ENCODE measurements around the gene DNAH17. TPM values are rescaled to one million over a fixed set of nuclear protein-coding genes. Genes with fewer than 3 reads are reported as not detected.

Gene DNAH17
- total and polyA plus RNA-seq, 2 donors (not counting 1 experiment from before 2014, with no cell fraction given) = 0.01 to 0.12 TPM

- Mint-ChIP-seq H3K9me3 (ENCODE audit: insufficient read depth) (no peaks in the 10 kb centered on the region), H3K27me3 (no peaks in the 10 kb centered on the region), H3K4me3 (no peak overlapping the region), H3K4me1 (no peaks in the 10 kb centered on the region), H3K27ac (no peak overlapping the region)
- Histone ChIP-seq H3K4me3 (ENCODE audit: control extremely low read depth in 1 of 5, extremely low read depth in 1 of 5, insufficient read depth in 1 of 5, low read depth in 2 of 5, low read length in 4 of 5) (no peak overlapping the region), H3K4me2 (replicated peaks; ENCODE audit: low read depth, low read length, poor library complexity, severe bottlenecking) (no peak overlapping the region), H2AFZ (ENCODE audit: insufficient read depth, low read depth, low read length, poor library complexity, severe bottlenecking) (no peak overlapping the region), H3K9ac (ENCODE audit: low read length) (no peak overlapping the region), H4K20me1 (ENCODE audit: control insufficient read depth, insufficient read depth, low read length, poor library complexity, severe bottlenecking) (no peaks in the 10 kb centered on the region), H3K9me3 (ENCODE audit: control extremely low read depth in 1 of 3, control insufficient read depth in 2 of 3, insufficient read depth in 1 of 3, low read length in 2 of 3) (no peaks in the 10 kb centered on the region), H3K4me1 (ENCODE audit: control insufficient read depth in 2 of 2, insufficient read depth in 2 of 2, low read length in 2 of 2) (no peaks in the 10 kb centered on the region), H3K27ac (ENCODE audit: low read length in 2 of 2) (no peak overlapping the region), H3K36me3 (replicated peaks in 1 of 2; ENCODE audit: control extremely low read depth in 1 of 2, control insufficient read depth in 1 of 2, extremely low read depth in 1 of 2, insufficient read depth in 2 of 2, low read length in 1 of 2) (no peaks in the 10 kb centered on the region), H3K27me3 (replicated peaks in 1 of 4; ENCODE audit: control extremely low read depth in 1 of 4, control insufficient read depth in 3 of 4, insufficient read depth in 4 of 4, low read length in 3 of 4) (no peaks in the 10 kb centered on the region), H3K79me2 (ENCODE audit: control insufficient read depth, insufficient read depth, low read length) (no peaks in the 10 kb centered on the region)
- CTCF ChIA-PET = no interaction called here
- intact Hi-C loops (cut with micrococcal nuclease) = no loop called here
- no peak for DNase-seq
- TF ChIP-seq CTCF (IDR thresholded peaks at IDR 0.05) (no peak), EZH2 (IDR thresholded peaks at IDR 0.05; ENCODE audit: borderline replicate concordance, insufficient read depth, low read depth, low read length, poor library complexity, severe bottlenecking) (no peak)
- no peak for ATAC-seq (ENCODE audit: low read depth)
- 71% methylated on average over 7 of the region's 10 CpGs for WGBS (ENCODE audit: insufficient coverage)
- POLR2A ChIA-PET = no interaction called here
Observed at GRCh38 chr17:78528541-78528940, 48.7 kb downstream of the DNAH17 start.

GRCh38 chr17:78527345-78527744 is 49.9 kb downstream of the DNAH17 start:
- no peak overlapping the region for H3K4me2 ChIP-seq (replicated peaks; ENCODE audit: low read depth, low read length, poor library complexity, severe bottlenecking)
- TF ChIP-seq EZH2 (IDR thresholded peaks at IDR 0.05; ENCODE audit: borderline replicate concordance, insufficient read depth, low read depth, low read length, poor library complexity, severe bottlenecking) (no peak), CTCF (IDR thresholded peaks at IDR 0.05) (no peak)
- 80% methylated on average over 1 of the region's 4 CpGs for WGBS (ENCODE audit: insufficient coverage)
- H3K4me1 ChIP-seq (ENCODE audit: control insufficient read depth in 2 of 2, insufficient read depth in 2 of 2, low read length in 2 of 2) = no peaks in the 10 kb centered on the region
- no peak overlapping the region for H3K4me3 ChIP-seq (ENCODE audit: control extremely low read depth in 1 of 5, extremely low read depth in 1 of 5, insufficient read depth in 1 of 5, low read depth in 2 of 5, low read length in 4 of 5)
- H2AFZ ChIP-seq (ENCODE audit: insufficient read depth, low read depth, low read length, poor library complexity, severe bottlenecking) = no peak overlapping the region
- H3K79me2 ChIP-seq (ENCODE audit: control insufficient read depth, insufficient read depth, low read length) = no peaks in the 10 kb centered on the region
- H3K36me3 ChIP-seq (replicated peaks in 1 of 2; ENCODE audit: control extremely low read depth in 1 of 2, control insufficient read depth in 1 of 2, extremely low read depth in 1 of 2, insufficient read depth in 2 of 2, low read length in 1 of 2) = no peaks in the 10 kb centered on the region
- H3K9ac ChIP-seq (ENCODE audit: low read length) = no peak overlapping the region
- no peak overlapping the region for H3K27ac ChIP-seq (ENCODE audit: low read length in 2 of 2)
- H3K27me3 Mint-ChIP-seq = no peaks in the 10 kb centered on the region
- H3K9me3 Mint-ChIP-seq (ENCODE audit: insufficient read depth) = no peaks in the 10 kb centered on the region
- no peaks in the 10 kb centered on the region for H3K9me3 ChIP-seq (ENCODE audit: control extremely low read depth in 1 of 3, control insufficient read depth in 2 of 3, insufficient read depth in 1 of 3, low read length in 2 of 3)
- H3K4me1 Mint-ChIP-seq = no peaks in the 10 kb centered on the region
- ATAC-seq (ENCODE audit: low read depth) (no peak), DNase-seq (no peak)
- H4K20me1 ChIP-seq (ENCODE audit: control insufficient read depth, insufficient read depth, low read length, poor library complexity, severe bottlenecking) = no peaks in the 10 kb centered on the region
- intact Hi-C loops (cut with micrococcal nuclease) = no loop called here
- H3K27me3 ChIP-seq (replicated peaks in 1 of 4; ENCODE audit: control extremely low read depth in 1 of 4, control insufficient read depth in 3 of 4, insufficient read depth in 4 of 4, low read length in 3 of 4) = no peaks in the 10 kb centered on the region
- ChIA-PET CTCF (no interaction called here), POLR2A (no interaction called here)
- no peak overlapping the region for H3K4me3 Mint-ChIP-seq
- H3K27ac Mint-ChIP-seq = no peak overlapping the region
